Measurements from ENCODE around the gene ADRB1.

GRCh38 chr10:114042895-114043531, 653 bp upstream of the ADRB1 start:
- no peak for TF ChIP-seq POLR2AphosphoS5 (IDR thresholded peaks at IDR 0.05; ENCODE audit: low read depth, low read length)
- no peak for TF ChIP-seq SIN3A (IDR thresholded peaks at IDR 0.05; ENCODE audit: borderline replicate concordance, insufficient read depth, low read length)
- no peak for TF ChIP-seq REST (IDR thresholded peaks at IDR 0.05; ENCODE audit: insufficient read depth in 1 of 2, low read depth in 2 of 2, low read length in 2 of 2)

All from PFSK-1 (cell line).